GM23338 (cell line): ENCODE results near the gene HIBADH. TPM values are rescaled to one million over a fixed set of nuclear protein-coding genes. Genes with fewer than 3 reads are reported as not detected.
"Not testable (repeated sequence)": the region's sequence is repeated elsewhere in the genome, so short reads cannot be mapped to it uniquely, and the experiment has no call there.

Source experiments
- ATAC-seq: fragments of 200-7000 bp; cut with Tn5 transposase; 3 replicates; pipeline ENCODE4 v1.9.1; 2020
- DNase-seq: peaks from one replicate; pipeline ENCODE4 v3.0.0-alpha.2; 2015; ENCODE audit warnings: low spot score
- H2AFZ ChIP-seq: fragments of 200-600 bp; sonication (generic); 2 replicates; pipeline ENCODE4 v1.8.0; 2016; ENCODE audit warnings: antibody characterized with exemption, mild to moderate bottlenecking, moderate library complexity
- H3F3A ChIP-seq: fragments of 200-600 bp; sonication (generic); replicated peaks from 2 replicates; pipeline ENCODE4 v1.8.0; 2017; ENCODE audit warnings: antibody characterized with exemption, mixed run types, low read depth
- H3K27ac ChIP-seq: fragments of 200-600 bp; sonication (generic); 2 replicates; pipeline ENCODE4 v1.6.1; 2016; ENCODE audit warnings: low read depth
- H3K27me3 ChIP-seq: fragments of 200-600 bp; sonication (generic); 2 replicates; pipeline ENCODE4 v1.8.0; 2016; ENCODE audit warnings: mild to moderate bottlenecking, mixed run types, moderate library complexity; ENCODE audit not compliant: insufficient read depth
- H3K36me3 ChIP-seq: fragments of 200-600 bp; sonication (generic); 2 replicates; pipeline ENCODE4 v1.8.0; 2016; ENCODE audit warnings: mild to moderate bottlenecking; ENCODE audit not compliant: insufficient read depth
- H3K4me1 ChIP-seq: fragments of 200-600 bp; sonication (generic); 2 replicates; pipeline ENCODE4 v1.8.0; 2016; ENCODE audit warnings: mild to moderate bottlenecking, moderate library complexity; ENCODE audit not compliant: insufficient read depth
- H3K4me2 ChIP-seq: fragments of 200-600 bp; sonication (generic); 2 replicates; pipeline ENCODE4 v1.7.1; 2017; ENCODE audit warnings: mixed run types
- H3K4me3 ChIP-seq: fragments of 200-600 bp; sonication (generic); 2 replicates; pipeline ENCODE4 v1.6.1; 2016; ENCODE audit warnings: mixed run types
- H3K79me2 ChIP-seq: fragments of 200-600 bp; sonication (generic); replicated peaks from 2 replicates; pipeline ENCODE4 v1.8.0; 2017; ENCODE audit warnings: mild to moderate bottlenecking; ENCODE audit not compliant: insufficient read depth
- H3K9me2 ChIP-seq: fragments of 200-600 bp; sonication (generic); 2 replicates; pipeline ENCODE4 v1.8.0; 2017; ENCODE audit not compliant: insufficient read depth
- H4K20me1 ChIP-seq: fragments of 200-600 bp; sonication (generic); replicated peaks from 2 replicates; pipeline ENCODE4 v1.8.0; 2017; ENCODE audit warnings: mild to moderate bottlenecking; ENCODE audit not compliant: insufficient read depth
- H3K27ac Mint-ChIP-seq: 2 replicates; pipeline ENCODE4 v1.8.0; 2020; ENCODE audit warnings: inconsistent platforms, mild to moderate bottlenecking, moderate library complexity, mixed read lengths
- H3K27me3 Mint-ChIP-seq: 3 replicates; pipeline ENCODE4 v1.8.0; 2022; ENCODE audit warnings: low read depth, mild to moderate bottlenecking, moderate library complexity, mixed read lengths, inconsistent platforms; ENCODE audit not compliant: insufficient read depth, poor library complexity
- H3K36me3 Mint-ChIP-seq: 3 replicates; pipeline ENCODE4 v1.8.0; 2021; ENCODE audit warnings: low read depth, mild to moderate bottlenecking, inconsistent platforms, moderate library complexity, mixed read lengths
- H3K4me1 Mint-ChIP-seq: 3 replicates; pipeline ENCODE4 v1.8.0; 2020; ENCODE audit warnings: mild to moderate bottlenecking, inconsistent platforms, mixed read lengths
- H3K4me3 Mint-ChIP-seq: 3 replicates; pipeline ENCODE4 v1.8.0; 2021; ENCODE audit warnings: moderate library complexity, mild to moderate bottlenecking, inconsistent platforms, mixed read lengths
- H3K9me3 Mint-ChIP-seq: 3 replicates; pipeline ENCODE4 v1.8.0; 2020; ENCODE audit warnings: moderate library complexity, mild to moderate bottlenecking, inconsistent platforms, mixed read lengths
- CREB1 ChIP-seq: fragments of 250-450 bp; sonication (Bioruptor Pico); IDR thresholded peaks from 2 replicates; pipeline ENCODE4 v1.5.0; 2020; ENCODE audit warnings: low read depth, mild to moderate bottlenecking, moderate library complexity
- ETS1 ChIP-seq: IDR thresholded peaks from 2 replicates; pipeline ENCODE4 v1.6.1; 2016; ENCODE audit warnings: antibody characterized with exemption
- EZH2 ChIP-seq: fragments of 200-600 bp; sonication (generic); IDR thresholded peaks from one replicate; pipeline ENCODE4 v1.8.0; 2017; ENCODE audit warnings: antibody characterized with exemption, mild to moderate bottlenecking, low read depth; ENCODE audit not compliant: unreplicated experiment
- EZH2phosphoT487 ChIP-seq: fragments of 200-600 bp; sonication (generic); IDR thresholded peaks from one replicate; pipeline ENCODE4 v1.8.1; 2018; ENCODE audit warnings: antibody characterized with exemption; ENCODE audit not compliant: unreplicated experiment
- ZNF331 ChIP-seq: fragments of 250-450 bp; sonication (Bioruptor Pico); IDR thresholded peaks from 2 replicates; pipeline ENCODE4 v1.5.0; 2020; ENCODE audit warnings: low read depth, mild to moderate bottlenecking, moderate library complexity
- ZNF462 ChIP-seq: fragments of 250-450 bp; sonication (Bioruptor Pico); IDR thresholded peaks from 2 replicates; pipeline ENCODE4 v1.5.0; 2020; ENCODE audit warnings: mild to moderate bottlenecking, moderate library complexity
- polyA plus RNA-seq: library from polyadenylated mRNA; unstranded; fragments of >200 nt; fragmentation: Nextera tagmentation; extraction: Ambion mirVana; gene quantifications from 2 replicates; pipeline ENCODE4 v1.2.1, GENCODE V29; 2016
- total RNA-seq: library from RNA; depleted of rRNA; stranded (reverse); fragments of >200 nt; shearing (Covaris generic); gene quantifications from 2 replicates; pipeline ENCODE4 v1.2.3, GENCODE V29; 2014

The HIBADH gene
- total and polyA plus RNA-seq, 2 experiments from 2014 or later, result 31.3 to 57.0 TPM

GRCh38 chr7:27511370-27511769 is 151.3 kb downstream of the HIBADH start:
- H3K27ac Mint-ChIP-seq, H3K36me3 Mint-ChIP-seq, H3K79me2 ChIP-seq, H3K27me3 Mint-ChIP-seq, H3K9me3 Mint-ChIP-seq, H3K36me3 ChIP-seq, H3K27me3 ChIP-seq, H3K27ac ChIP-seq, H3K4me3 ChIP-seq, H2AFZ ChIP-seq, ATAC-seq, H4K20me1 ChIP-seq, DNase-seq, H3K4me2 ChIP-seq, H3K9me2 ChIP-seq, H3K4me1 ChIP-seq, H3K4me3 Mint-ChIP-seq, H3F3A ChIP-seq: not testable (repeated sequence)
- peaks cover 19% of the 10 kb centered on the region for H3K4me1 Mint-ChIP-seq

GRCh38 chr7:27510541-27510940 is 152.1 kb downstream of the HIBADH start:
- Histone ChIP-seq H3K27me3 (no peaks in the 10 kb centered on the region), H3K79me2 (no peaks in the 10 kb centered on the region), H3K27ac (no peak overlapping the region), H2AFZ (no peak overlapping the region), H3K9me2 (no peaks in the 10 kb centered on the region), H3K4me1 (no peaks in the 10 kb centered on the region), H3K4me2 (no peak overlapping the region), H3K4me3 (no peak overlapping the region), H4K20me1 (no peaks in the 10 kb centered on the region), H3K36me3 (no peaks in the 10 kb centered on the region), H3F3A (no peaks in the 10 kb centered on the region; the same call in 1 of the 2 replicates)
- peaks cover 11% of the 10 kb centered on the region for H3K4me1 Mint-ChIP-seq
- TF ChIP-seq EZH2phosphoT487, result no peak
- TF ChIP-seq EZH2, result no peak
- no peak for TF ChIP-seq ETS1
- no peak for TF ChIP-seq ZNF462 (CRISPR knock-in tag)
- no peak for TF ChIP-seq ZNF331 (CRISPR knock-in tag)
- TF ChIP-seq CREB1 (CRISPR knock-in tag), result no peak
- H3K4me3 Mint-ChIP-seq, result no peak overlapping the region
- ATAC-seq (no peak; the same call in 2 of the 3 replicates), DNase-seq (no peak)
- peaks cover 7% of the 10 kb centered on the region for H3K36me3 Mint-ChIP-seq
- peaks cover 8% of the 10 kb centered on the region for H3K9me3 Mint-ChIP-seq
- no peak overlapping the region for H3K27ac Mint-ChIP-seq
- H3K27me3 Mint-ChIP-seq, result peaks cover 5% of the 10 kb centered on the region

GRCh38 chr7:27501879-27502278 is 160.8 kb downstream of the HIBADH start:
- not testable (repeated sequence) for H3K4me3 Mint-ChIP-seq, H3K79me2 ChIP-seq, H4K20me1 ChIP-seq, DNase-seq, H3K27me3 Mint-ChIP-seq, H3F3A ChIP-seq, H2AFZ ChIP-seq, H3K27ac Mint-ChIP-seq, H3K9me2 ChIP-seq, H3K27ac ChIP-seq, H3K4me1 ChIP-seq, H3K4me1 Mint-ChIP-seq, H3K36me3 ChIP-seq, H3K4me2 ChIP-seq, ATAC-seq, H3K4me3 ChIP-seq, H3K27me3 ChIP-seq, H3K36me3 Mint-ChIP-seq
- peaks cover 12% of the 10 kb centered on the region; the same call in 2 of the 3 replicates for H3K9me3 Mint-ChIP-seq
